ENCODE results near the gene HPCAL1.

Gene HPCAL1

DNA sequence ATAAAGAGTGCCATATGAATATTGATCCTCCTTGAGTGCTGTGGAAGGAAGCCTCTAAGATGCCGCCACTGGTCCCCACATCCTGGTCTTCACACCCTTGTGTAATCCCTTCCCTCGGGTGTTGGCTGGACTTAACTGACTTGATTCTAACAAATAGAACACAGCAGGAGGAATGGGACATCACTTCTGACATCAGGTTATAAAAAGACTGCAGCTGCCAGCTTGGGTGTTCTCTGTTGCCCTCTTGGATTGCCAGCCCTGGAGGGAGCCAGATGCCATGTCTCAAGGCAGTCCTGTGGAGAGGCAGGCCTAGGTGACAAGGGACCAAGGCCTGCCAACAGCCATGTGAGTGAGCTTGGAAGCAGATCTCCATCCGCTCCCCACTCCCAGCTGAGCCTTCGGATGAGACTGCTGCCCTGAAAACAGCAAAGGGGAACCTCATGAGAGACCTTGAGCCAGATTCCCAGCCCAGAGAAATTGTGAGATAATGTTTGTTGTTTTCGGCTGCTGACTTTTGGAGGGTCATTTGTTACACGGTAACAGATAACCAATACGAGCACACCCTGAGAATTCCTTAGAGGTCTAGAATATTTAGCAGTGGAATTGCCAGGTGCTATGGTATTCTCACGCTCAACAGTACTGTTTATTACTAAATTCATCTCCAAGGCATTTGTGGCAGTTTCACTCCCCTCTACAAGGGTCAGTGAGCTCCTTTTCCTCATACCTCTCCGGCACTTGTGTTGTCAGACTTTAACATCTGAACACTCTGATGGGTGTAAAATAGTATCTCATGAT lies 32.5 kb downstream of the HPCAL1 start:
- H3K4me3 ChIP-seq (ENCODE audit: low read depth, low read length) = no peak overlapping the region
- TF ChIP-seq, protein P1, sequence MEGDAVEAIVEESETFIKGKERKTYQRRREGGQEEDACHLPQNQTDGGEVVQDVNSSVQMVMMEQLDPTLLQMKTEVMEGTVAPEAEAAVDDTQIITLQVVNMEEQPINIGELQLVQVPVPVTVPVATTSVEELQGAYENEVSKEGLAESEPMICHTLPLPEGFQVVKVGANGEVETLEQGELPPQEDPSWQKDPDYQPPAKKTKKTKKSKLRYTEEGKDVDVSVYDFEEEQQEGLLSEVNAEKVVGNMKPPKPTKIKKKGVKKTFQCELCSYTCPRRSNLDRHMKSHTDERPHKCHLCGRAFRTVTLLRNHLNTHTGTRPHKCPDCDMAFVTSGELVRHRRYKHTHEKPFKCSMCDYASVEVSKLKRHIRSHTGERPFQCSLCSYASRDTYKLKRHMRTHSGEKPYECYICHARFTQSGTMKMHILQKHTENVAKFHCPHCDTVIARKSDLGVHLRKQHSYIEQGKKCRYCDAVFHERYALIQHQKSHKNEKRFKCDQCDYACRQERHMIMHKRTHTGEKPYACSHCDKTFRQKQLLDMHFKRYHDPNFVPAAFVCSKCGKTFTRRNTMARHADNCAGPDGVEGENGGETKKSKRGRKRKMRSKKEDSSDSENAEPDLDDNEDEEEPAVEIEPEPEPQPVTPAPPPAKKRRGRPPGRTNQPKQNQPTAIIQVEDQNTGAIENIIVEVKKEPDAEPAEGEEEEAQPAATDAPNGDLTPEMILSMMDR (IDR thresholded peaks at IDR 0.05; ENCODE audit: low read depth, low read length, missing control alignments) = no peak
- H3K36me3 ChIP-seq (replicated peaks) = no peaks in the 10 kb centered on the region
- H3K27ac ChIP-seq = no peak overlapping the region
- no peaks in the 10 kb centered on the region for H3K27me3 ChIP-seq (replicated peaks)
- no peak for DNase-seq
- in situ Hi-C loops (cut with HindIII; ENCODE audit: low pct_ligation_motif_present, low sequenced_read_pairs) = no loop called here

DNA sequence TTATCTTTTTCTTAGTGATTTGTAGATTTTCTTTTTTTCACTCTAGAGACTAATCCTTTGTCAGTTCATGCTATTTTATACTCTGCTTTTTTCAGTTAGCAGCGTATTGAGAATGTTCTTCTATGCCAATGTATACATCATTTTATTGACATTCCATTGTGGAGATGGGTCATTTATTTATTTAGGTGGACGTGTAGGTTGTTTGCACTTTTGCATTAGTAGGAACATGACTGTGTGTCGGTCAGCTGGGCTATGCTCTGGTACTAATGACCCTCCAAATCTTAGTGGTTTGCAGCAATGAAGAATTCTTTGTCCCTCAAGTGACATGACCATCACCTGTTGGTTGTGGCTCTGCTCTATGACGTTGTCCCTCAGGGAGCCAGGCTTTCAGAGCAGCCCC lies 33.6 kb downstream of the HPCAL1 start:
- TF ChIP-seq, protein P1 (IDR thresholded peaks at IDR 0.05; ENCODE audit: low read depth, low read length, missing control alignments) = no peak
- Histone ChIP-seq H3K27me3 (replicated peaks) (no peaks in the 10 kb centered on the region), H3K27ac (no peak overlapping the region), H3K36me3 (replicated peaks) (no peaks in the 10 kb centered on the region), H3K4me3 (ENCODE audit: low read depth, low read length) (no peak overlapping the region)
- DNase-seq = no peak
- in situ Hi-C loops (cut with HindIII; ENCODE audit: low pct_ligation_motif_present, low sequenced_read_pairs) = no loop called here

DNA sequence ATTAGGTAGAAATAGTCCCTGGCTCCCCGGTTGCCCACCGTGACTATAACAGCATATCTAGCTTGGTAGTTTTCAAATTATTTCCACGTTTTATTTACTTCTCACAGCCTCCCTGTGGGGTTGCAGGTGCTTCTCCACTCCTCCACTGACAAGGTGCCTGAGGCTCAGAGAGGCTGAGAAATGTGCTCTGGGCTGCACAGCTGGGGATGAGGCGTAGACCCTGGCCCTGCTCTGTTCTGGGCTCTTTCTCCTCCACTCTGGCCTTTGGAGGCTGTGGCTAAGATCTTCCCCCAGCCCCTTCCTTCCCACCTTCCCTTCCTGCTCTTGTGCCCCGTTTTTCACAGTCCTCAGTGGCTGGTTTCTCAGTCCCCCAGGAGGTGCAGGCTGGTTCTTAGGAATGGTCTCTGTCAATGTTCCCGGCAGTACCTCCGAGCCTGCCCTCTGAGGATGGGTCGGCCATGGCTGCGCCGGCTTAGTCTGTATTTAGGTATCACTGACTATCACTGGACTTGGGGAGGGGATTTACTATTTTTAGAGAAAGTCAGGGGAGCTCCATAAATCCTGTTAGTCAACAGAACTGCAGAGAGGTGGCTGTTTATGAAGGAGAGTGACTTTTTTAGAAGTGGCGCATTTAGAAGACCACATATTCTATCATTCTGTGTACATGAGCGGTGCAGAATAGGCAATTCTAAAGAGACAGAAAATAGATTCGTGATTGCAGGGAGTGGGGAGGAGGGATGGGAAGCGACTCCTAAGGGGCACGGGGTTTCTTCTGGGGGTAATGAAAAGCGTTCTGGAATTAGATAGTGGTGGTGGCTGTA lies 35.0 kb downstream of the HPCAL1 start:
- no peak for DNase-seq
- Histone ChIP-seq H3K4me3 (ENCODE audit: low read depth, low read length) (no peak overlapping the region), H3K27ac (no peak overlapping the region), H3K36me3 (replicated peaks) (no peaks in the 10 kb centered on the region), H3K27me3 (replicated peaks) (no peaks in the 10 kb centered on the region)
- TF ChIP-seq, protein P1 (IDR thresholded peaks at IDR 0.05; ENCODE audit: low read depth, low read length, missing control alignments) = no peak
- in situ Hi-C loops (cut with HindIII; ENCODE audit: low pct_ligation_motif_present, low sequenced_read_pairs) = no loop called here

DNA sequence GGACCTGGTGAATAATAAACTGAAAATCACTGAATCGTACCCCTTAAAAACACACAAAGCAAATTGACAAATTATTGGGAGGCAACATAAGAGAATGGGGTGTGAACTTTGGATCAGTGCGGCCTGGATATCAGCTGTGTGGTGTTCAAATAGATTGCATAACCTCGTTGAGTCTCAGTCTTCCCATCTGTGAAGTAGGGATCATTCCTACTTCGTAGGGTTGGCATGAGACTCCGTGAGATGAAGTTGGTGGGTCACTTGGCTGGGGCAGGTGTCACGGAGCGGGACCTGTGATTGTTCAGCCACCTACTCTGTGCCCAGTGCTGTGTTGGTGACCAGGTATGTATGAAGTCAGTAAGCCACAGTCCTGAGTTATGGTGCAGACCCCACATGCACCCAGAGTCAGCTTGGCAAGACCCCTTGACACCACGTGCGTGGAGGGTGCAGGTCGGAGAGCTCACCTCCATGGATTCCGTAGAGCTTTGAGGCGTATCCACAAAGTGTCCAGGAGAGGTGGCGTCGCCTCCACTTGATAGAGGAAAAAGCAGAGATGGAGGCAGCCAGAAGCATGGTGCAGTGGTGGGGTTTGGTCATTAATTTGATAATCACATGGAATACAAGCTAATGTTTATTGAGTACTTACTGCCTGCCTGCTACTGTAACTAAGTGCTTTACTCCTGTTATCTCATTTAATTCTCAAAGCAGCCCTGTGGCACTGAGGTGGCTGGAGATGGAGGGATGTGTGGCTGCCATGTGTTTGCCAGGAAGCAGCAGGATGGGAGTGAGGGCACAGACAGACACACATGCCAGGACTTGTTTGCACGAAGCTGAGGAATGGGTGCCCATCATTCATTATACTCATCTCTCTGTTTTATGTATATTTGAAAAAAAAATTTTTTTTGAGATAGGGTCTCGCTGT lies 35.8 kb downstream of the HPCAL1 start:
- no peak for DNase-seq
- TF ChIP-seq, protein P1 (IDR thresholded peaks at IDR 0.05; ENCODE audit: low read depth, low read length, missing control alignments) = no peak
- Histone ChIP-seq H3K27ac (no peak overlapping the region), H3K36me3 (replicated peaks) (no peaks in the 10 kb centered on the region), H3K4me3 (ENCODE audit: low read depth, low read length) (no peak overlapping the region), H3K27me3 (replicated peaks) (no peaks in the 10 kb centered on the region)
- in situ Hi-C loops (cut with HindIII; ENCODE audit: low pct_ligation_motif_present, low sequenced_read_pairs) = no loop called here

DNA sequence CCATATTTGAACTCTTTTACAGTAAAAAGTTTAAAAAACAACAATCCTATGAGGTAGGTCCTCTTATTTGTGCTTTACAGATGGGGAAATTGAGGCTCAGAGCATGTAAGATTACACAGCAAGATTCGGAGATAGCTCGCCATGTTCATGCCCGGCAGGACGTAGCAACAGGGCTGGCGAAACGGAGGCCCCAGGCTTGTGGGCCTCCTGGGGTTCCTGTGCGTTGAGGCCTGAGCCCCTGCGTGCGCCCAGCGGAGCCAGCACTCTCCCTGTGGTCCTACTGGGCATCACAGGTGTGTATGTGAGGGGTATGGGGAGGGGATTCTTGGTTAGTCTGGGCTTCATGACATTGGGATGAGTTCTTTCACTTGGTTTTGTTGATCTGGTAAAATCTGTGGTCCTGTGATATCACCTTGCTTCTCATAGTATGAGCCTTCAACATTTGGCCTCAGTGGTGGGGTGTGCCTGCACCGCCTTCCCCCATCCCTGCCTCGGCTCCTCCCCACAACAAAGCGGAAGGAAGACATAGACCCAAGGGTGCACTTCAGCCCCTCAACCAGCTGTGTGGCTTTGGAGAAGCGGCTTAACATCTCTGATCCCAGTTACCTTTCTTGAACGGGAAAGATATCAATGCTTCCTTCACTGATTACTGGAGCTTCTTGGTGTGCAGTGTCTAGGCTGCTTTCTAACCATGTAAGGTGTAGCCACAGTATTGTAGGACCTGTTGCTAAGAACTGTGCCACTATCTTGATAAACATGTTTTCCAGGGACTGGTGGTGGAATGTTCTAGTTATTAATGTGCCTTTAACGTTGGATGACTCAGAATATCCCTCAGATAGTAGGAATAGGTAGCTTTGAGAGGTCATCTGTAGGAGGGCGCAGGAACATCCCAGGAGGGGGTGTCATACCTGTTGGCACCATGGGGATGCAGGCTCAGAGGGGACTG lies 37.2 kb downstream of the HPCAL1 start:
- no peak overlapping the region for H3K27ac ChIP-seq
- H3K4me3 ChIP-seq (ENCODE audit: low read depth, low read length) = no peak overlapping the region
- in situ Hi-C loops (cut with HindIII; ENCODE audit: low pct_ligation_motif_present, low sequenced_read_pairs) = no loop called here
- TF ChIP-seq, protein P1 (IDR thresholded peaks at IDR 0.05; ENCODE audit: low read depth, low read length, missing control alignments) = no peak
- H3K36me3 ChIP-seq (replicated peaks) = no peaks in the 10 kb centered on the region
- H3K27me3 ChIP-seq (replicated peaks) = no peaks in the 10 kb centered on the region
- DNase-seq = no peak

Data from brain microvascular endothelial cell (primary cell).